HK-2 (cell line): ENCODE measurements around the gene MACROD1.

Source experiments
- DNase-seq: peaks from one replicate; pipeline ENCODE4 v3.0.0-alpha.2; 2018; ENCODE audit not compliant: unreplicated experiment

The MACROD1 gene

GRCh38 chr11:64165842-64166635 lies at the start of gene MACROD1:
MACROD1 (minus strand) TSS chr11:64166113; CDS start chr11:64165994, 119 bp downstream.
- DNase-seq = peak; percentile 83

- no peak for DNase-seq
Observed at GRCh38 chr11:64211181-64211872, 45.4 kb upstream of the MACROD1 start.

GRCh38 chr11:64210301-64211020 lies 44.5 kb upstream of the MACROD1 start:
- no peak for DNase-seq

DNA sequence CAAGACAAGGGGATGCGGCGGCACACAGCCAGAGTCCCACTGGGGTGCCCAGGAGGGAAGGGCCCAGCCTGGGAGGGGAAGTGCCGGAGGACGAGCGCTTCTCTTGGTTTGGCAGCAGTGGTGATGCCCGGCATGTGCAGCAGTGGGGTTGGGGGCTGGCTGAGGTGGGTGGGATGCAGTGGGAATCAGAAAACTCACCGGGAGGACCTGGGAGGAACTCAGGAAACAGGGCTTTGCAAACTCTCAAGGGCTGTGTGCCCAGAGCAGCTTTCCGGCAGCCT lies 43.6 kb upstream of the MACROD1 start:
- no peak for DNase-seq

DNA sequence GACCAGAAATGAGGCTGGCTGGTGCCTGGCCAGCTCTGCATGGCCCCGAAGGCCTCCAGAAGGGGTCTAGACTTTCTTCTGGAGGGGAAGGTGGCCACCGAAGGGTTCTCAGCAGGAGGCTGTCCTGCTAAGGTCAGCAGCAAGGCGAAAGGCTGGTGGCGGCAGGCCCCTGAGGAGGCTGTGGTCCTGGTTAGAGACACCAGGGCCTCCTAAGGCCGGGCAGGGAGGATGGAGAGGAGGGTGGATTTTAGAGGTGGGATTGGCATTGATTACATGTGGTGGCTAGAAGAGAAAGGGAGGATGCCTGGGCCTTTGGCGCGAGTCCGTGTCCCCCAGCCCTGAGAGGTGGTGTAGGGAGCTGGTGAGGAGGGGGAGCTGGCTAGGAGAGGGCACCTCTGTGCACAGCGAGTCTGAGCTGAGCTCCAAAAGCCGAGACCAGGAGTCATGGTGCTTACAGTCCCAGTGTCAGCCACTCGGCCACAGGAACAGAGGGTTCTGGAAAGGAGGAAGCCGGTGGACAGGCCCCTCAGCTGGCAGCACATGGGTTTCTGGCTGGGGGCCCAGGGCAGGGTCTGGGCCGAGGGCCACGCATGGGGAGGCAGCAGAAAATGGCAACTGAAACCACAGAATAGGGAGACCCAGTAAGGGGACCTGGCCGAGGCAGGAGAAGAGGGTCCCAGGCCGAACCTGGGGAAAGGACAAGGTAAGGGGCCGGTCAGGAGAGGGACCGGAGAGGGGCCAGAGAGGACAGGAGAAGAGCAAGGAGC lies 43.1 kb upstream of the MACROD1 start:
- DNase-seq = no peak

- DNase-seq = no peak
Observed at GRCh38 chr11:64208086-64208795, 42.3 kb upstream of the MACROD1 start.

DNA sequence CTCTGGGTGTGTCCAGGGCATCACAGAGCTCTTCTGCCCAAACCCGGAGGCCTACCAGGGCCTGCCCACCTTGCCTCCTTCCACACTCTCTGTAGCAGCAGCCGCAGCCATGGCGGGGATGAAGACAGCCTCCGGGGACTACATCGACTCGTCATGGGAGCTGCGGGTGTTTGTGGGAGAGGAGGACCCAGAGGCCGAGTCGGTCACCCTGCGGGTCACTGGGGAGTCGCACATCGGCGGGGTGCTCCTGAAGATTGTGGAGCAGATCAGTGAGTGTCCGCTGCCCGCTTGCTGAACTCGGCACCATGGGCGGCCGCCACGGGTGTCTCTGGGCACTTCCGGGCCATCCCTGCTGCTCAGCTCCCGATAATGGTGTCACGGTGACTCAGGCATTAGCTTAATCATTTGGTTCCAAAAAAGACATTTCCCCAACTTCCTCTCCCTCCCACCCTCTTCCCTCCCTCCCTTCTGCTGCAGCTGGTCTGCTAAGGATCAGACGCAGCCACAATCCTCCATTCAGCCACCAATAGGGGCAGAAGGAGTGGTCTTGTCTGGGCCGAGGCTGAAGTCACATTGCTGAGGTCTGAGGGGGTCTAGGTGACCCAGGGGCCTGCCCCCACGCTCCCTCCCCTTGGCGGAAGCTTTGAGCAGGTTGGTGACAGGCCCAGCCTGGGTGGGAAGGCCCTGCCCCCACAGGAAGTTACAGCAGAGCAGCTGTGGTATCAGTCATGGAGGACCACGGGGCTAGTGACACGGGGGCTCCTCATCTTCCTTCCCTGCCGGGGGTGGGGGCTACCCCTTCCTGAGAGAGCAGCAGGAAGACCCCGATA lies 41.6 kb upstream of the MACROD1 start:
- no peak for DNase-seq

GRCh38 chr11:64206457-64207255 lies 40.7 kb upstream of the MACROD1 start, which contains the start of gene FERMT3:
FERMT3 (plus strand) TSS chr11:64206721; CDS start chr11:64207365, 644 bp downstream.
- DNase-seq = no peak

- peak; percentile 68 for DNase-seq
Observed at GRCh38 chr11:64204464-64204989, 38.6 kb upstream of the MACROD1 start.

- DNase-seq = no peak
Observed at GRCh38 chr11:64204080-64204440, 38.1 kb upstream of the MACROD1 start.

DNA sequence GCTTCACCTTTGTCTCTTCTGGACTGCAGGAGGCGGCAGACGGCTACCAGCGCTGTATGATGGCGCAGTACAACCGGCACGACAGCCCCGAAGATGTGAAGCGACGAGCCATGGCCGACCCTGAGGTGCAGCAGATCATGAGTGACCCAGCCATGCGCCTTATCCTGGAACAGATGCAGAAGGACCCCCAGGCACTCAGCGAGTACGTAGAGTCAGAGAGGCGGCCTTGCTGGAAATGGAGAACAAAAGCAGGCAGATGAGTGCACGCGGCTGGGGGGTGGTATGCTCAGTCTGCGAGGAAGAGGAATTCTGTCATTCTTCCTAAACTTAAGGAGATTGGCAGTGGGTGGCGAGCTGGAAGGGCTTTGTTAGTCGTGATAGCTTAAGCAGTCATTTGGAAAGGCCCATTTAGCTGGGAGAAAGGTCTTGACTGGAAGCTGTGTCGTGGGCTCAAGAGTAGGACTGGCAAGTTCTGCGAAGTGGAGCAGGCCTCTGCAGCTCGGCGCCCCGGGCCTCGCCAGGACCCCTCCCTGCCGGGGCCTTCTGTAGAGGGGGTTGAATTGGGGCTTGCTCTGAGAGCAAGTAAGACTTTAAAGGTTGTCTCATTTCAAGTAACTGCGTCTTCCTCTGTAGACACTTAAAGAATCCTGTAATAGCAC lies 37.6 kb upstream of the MACROD1 start:
- DNase-seq = no peak

DNA sequence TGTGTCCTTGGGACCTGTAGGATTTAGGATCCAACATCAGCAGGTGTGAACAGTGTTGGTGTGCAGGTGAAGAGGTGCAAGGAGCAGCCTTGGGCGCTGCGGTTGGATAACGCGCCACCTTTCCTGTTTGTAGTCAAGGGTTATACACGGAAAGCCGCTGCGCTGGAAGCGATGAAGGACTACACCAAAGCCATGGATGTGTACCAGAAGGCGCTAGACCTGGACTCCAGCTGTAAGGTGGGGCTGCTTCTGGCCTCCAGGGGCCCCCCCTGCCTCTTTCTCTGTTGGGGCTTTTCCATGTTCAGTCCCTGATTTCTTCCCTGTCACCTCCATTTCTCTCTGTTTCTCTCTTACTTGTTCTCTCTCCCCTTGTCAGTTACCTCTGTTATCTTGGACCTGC lies 37.1 kb upstream of the MACROD1 start:
- no peak for DNase-seq

DNA sequence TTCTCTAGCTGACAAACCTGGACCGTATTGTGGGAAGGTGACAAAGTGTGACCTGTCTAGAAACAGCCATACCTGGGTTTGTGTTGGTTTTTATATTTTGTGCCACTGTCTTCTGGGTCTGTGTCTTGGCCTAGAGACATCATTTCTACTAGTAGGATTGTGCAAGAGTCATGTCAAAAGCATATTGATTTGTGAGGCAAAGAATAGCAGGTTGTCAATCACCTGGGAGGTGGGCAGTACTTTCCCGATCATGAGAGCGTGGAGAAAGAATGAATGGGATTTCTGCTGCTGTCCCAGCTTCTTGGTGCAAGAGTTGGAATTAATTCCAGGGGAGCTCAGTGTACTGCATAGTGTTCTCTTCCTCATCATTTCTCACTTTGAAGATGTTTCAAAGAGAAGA lies 35.6 kb upstream of the MACROD1 start:
- no peak for DNase-seq

DNA sequence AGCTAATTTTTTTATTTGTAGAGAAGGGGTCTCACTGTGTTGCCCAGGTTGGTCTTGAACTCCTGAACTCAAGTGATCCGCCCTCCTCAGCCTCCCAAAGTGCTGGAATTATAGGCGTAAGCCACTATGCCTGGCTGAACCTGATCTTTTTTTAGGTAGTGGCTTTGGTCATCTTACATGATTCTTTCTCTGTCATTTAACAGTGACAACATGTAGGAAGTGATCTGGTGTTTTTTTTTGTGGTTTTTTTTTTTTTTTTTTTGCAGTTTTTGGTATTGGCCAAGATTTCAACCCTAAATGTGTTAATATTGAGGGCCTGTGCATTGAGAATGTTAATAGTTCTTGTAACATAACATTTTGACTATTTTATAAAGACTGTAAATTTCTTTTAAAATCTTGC lies 32.6 kb upstream of the MACROD1 start:
- no peak for DNase-seq

DNA sequence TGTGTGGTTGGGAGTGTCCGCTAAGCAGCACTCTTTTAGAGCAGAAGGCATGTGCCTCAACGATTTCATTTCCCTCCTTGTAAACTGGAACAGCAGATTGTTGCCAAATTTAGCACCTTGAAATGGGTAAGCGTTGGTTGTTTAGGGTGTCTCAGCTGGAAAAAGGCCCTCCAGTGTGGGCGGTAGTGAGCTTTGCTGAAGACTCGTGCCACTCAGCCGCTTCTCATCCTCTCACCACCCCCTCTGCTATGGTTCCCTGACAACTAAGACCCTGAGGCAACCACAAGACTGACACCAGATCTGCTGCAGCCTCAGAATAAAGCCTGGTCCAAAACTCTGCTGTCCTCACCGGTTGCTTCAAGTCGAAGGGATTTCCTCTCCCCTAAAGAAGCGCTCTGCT lies 30.7 kb upstream of the MACROD1 start:
- no peak for DNase-seq

GRCh38 chr11:64192434-64192833 lies 26.5 kb upstream of the MACROD1 start:
- no peak for DNase-seq

DNA sequence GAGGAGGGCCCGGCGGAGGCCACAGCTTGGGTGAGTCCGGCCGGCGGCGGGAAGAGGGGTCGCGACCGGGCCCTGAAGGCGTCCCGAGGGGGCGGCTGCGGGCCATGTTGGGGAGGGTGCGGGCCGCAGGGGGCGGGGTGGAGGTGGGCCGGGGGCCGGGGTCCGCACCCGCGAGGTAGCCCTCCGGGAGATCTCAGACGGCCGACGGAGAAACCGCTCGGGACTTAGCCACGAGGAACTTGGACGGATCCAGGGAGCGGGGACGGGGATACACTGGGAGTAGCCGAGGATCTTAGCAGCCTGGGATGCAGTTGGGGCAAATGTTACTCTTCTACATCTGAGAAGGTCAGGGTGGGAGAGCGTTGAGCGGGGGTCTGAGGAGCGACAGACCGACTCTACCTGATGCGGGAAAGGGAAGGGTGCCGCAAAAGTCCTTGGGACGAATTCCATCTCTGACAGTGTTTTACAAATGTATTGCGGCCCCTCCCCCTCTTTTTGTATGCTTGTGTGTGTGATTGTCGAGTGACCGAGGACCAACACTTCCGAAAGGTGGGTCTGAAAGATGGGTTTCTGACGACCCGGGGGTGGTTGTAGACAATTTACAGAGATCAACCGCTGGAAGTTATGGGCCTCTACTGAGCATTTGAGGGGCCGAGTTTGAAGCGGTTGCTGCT lies 20.7 kb upstream of the MACROD1 start:
- no peak for DNase-seq
